Measurements from ENCODE around the gene EPS8.
"Not testable (repeated sequence)": the region's sequence is repeated elsewhere in the genome, so short reads cannot be mapped to it uniquely, and the experiment has no call there.

Gene EPS8

DNA sequence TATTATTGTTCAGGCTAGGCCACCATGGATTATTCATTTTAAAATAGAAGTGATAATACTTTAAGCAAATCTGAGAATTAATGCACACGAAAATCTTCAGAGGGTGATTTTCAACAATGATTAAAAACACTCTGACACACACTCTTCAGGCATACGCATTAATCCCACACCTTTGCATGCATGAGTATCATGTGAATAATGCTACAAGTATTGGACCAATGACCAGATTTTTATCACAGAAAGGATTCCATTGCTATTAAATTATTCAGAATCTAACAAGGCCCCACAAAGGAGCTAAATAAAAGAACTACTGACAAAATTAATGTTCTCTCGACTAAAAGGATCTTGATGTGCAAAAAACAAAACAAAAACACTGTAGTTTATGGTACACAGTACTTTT, 11.1 kb downstream of the EPS8 start:
- no peak for ATAC-seq
- no peak overlapping the region for H3K27ac Mint-ChIP-seq

GRCh38 chr12:15777355-15778012, 11.7 kb downstream of the EPS8 start:
- Mint-ChIP-seq H3K4me3 (no peak overlapping the region), H3K27me3 (peaks cover 47% of the 10 kb centered on the region), H3K9me3 (no peaks in the 10 kb centered on the region), H3K4me1 (no peaks in the 10 kb centered on the region), H3K27ac (no peak overlapping the region)
- ATAC-seq (no peak), DNase-seq (no peak)

More for the DNA sequence above, 11.1 kb downstream of the EPS8 start:
- Mint-ChIP-seq H3K27me3 (peaks cover 47% of the 10 kb centered on the region), H3K4me3 (no peak overlapping the region), H3K4me1 (no peaks in the 10 kb centered on the region), H3K9me3 (no peaks in the 10 kb centered on the region)
- no peak for DNase-seq

DNA sequence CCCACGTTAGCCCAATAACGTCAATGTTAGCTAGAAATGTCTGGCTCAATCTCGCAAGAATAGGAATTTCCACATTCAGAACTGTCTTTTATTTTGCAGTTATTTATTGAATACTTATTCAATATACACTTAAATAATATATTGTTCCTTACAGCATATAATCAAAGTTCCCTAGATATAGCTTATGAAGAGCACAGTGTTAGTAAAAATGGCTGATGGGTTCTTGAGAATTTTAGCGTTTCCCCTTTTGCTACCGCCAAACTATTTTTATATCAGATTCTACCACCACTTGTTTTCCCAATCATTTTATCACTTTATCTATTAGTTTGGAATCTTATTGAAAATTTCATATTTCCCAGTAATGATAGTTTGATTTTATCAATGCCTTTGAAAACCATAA, 12.7 kb downstream of the EPS8 start:
- ATAC-seq = no peak
- Mint-ChIP-seq H3K9me3 (no peaks in the 10 kb centered on the region), H3K4me3 (no peak overlapping the region), H3K4me1 (peaks cover 6% of the 10 kb centered on the region), H3K27me3 (peaks cover 40% of the 10 kb centered on the region), H3K27ac (no peak overlapping the region)
- DNase-seq = no peak

DNA sequence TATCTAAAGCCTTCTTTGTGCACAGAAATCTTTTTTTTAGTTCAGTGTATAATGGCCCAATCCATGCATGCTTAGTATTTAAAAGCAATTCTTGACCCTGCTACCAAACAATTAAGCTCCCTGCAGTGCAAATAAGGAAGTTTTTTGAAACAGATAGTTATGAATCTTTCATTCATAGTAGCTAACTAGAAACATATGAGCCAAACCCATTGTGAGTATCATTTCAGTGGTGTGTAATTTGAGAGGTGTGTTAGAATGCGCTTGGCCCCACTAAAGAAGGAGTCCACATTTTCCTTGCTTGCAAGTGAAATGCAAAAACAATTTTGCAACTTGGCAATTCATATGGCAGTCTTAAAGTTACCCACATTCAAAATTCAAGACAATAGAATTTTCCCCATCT, 14.4 kb downstream of the EPS8 start:
- DNase-seq = no peak

DNA sequence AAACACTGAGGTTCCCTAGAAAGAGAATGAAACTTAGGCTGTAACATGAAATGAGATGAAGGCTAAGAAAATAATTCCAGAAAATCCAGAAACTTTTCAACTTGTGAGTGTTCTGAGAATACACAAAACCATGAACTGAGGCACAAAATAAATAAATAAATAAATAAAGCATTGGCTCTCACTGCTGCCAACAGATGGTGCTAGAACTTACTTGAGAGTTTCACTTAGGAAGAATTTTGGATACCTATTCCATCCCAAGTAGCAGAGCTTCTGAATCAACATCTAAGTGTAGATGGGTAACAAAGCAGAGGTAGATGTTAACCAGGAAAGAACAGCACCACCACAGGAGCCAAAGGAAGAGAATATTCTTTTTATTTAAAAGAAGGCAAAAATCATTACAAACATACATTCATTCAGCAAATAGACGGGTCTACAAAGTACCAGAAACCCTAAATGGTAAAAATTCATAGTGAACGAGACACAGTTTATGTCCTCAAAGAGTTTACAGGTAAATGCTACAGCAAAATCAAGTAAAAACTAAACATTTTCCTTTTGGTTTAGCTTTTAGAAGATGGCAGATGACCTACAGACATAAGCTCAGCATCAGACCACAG, 16.7 kb downstream of the EPS8 start:
- H3K27me3 Mint-ChIP-seq = peaks cover 16% of the 10 kb centered on the region
- peaks cover 12% of the 10 kb centered on the region for H3K4me1 Mint-ChIP-seq
- no peak overlapping the region for H3K4me3 Mint-ChIP-seq
- no peak for ATAC-seq
- no peak for DNase-seq
- no peaks in the 10 kb centered on the region for H3K9me3 Mint-ChIP-seq
- H3K27ac Mint-ChIP-seq = no peak overlapping the region

More for the DNA sequence above, 14.4 kb downstream of the EPS8 start:
- H3K4me1 Mint-ChIP-seq = peaks cover 12% of the 10 kb centered on the region
- H3K9me3 Mint-ChIP-seq = no peaks in the 10 kb centered on the region
- H3K27ac Mint-ChIP-seq = no peak overlapping the region
- H3K27me3 Mint-ChIP-seq = peaks cover 34% of the 10 kb centered on the region
- no peak overlapping the region for H3K4me3 Mint-ChIP-seq
- ATAC-seq = no peak

DNA sequence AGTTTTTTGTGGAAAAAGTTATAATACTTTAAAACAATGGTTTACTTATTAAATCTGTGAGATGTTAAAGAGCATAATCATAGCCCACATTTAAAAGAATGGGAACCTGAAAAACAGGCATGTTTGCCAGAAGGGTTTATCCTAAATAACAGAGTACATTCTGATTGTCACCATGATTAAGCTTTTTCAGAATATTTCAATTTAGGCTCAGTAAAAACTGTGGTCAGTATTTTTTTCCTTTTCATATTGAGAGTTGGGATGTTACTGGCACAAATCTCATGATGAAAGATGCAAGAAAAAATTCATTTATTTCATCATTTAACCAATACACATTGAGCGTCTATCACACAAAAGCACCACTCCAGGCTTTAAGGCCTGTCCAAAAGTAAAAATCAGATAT, 18.6 kb downstream of the EPS8 start:
- H3K9me3 Mint-ChIP-seq = no peaks in the 10 kb centered on the region
- ATAC-seq (no peak), DNase-seq (no peak)
- H3K27me3 Mint-ChIP-seq = no peaks in the 10 kb centered on the region
- H3K4me1 Mint-ChIP-seq = peaks cover 12% of the 10 kb centered on the region
- H3K4me3 Mint-ChIP-seq = no peak overlapping the region
- no peak overlapping the region for H3K27ac Mint-ChIP-seq

DNA sequence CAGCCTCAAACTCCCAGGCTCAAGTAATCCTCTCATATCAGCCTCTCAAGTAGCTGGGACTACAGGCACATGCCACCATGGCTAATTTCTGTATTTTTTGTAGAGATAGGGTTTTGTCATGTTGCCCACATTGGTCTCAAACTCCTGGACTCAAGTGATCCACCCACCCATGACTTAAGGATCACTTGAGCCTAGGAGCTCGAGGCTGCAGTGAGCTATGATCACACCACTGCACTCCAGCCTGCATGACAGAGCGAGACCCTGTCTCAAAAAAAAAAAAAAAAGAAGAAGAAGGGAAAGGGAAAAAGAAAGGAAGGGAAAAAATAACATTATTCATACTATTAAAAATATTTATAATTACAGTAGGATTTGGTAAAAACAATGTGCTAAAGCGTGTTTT, 19.2 kb downstream of the EPS8 start:
- H3K4me3 Mint-ChIP-seq = no peak overlapping the region
- no peak overlapping the region for H3K27ac Mint-ChIP-seq
- no peaks in the 10 kb centered on the region for H3K9me3 Mint-ChIP-seq
- no peak for DNase-seq
- no peak for ATAC-seq
- no peaks in the 10 kb centered on the region for H3K27me3 Mint-ChIP-seq
- peaks cover 12% of the 10 kb centered on the region for H3K4me1 Mint-ChIP-seq

DNA sequence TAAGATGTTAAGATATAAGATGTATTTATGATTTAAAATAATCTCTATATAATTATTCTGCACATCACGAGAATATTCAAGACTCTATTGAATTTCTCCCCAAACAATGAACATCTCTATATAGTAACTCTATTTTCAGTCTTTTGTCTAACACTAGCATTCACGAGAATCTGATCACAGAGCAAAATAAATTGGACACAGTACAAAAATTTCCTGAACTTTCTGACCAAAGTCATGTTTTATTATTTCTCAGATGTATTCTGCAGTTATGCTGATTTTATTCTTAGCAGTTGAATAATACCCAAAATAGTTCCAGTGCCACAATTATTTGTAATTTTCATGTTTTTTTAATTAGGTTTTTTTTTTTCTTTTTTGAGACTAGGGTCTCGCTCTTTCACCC, 19.6 kb downstream of the EPS8 start:
- DNase-seq (no peak), ATAC-seq (no peak)
- Mint-ChIP-seq H3K4me1 (peaks cover 12% of the 10 kb centered on the region), H3K27ac (no peak overlapping the region), H3K9me3 (no peaks in the 10 kb centered on the region), H3K27me3 (no peaks in the 10 kb centered on the region), H3K4me3 (no peak overlapping the region)

- ATAC-seq (no peak), DNase-seq (no peak)
- no peaks in the 10 kb centered on the region for H3K27me3 Mint-ChIP-seq
- H3K9me3 Mint-ChIP-seq = no peaks in the 10 kb centered on the region
- no peak overlapping the region for H3K27ac Mint-ChIP-seq
- no peak overlapping the region for H3K4me3 Mint-ChIP-seq
- peaks cover 12% of the 10 kb centered on the region for H3K4me1 Mint-ChIP-seq
Measured at GRCh38 chr12:15767301-15767700, 21.9 kb downstream of the EPS8 start.

DNA sequence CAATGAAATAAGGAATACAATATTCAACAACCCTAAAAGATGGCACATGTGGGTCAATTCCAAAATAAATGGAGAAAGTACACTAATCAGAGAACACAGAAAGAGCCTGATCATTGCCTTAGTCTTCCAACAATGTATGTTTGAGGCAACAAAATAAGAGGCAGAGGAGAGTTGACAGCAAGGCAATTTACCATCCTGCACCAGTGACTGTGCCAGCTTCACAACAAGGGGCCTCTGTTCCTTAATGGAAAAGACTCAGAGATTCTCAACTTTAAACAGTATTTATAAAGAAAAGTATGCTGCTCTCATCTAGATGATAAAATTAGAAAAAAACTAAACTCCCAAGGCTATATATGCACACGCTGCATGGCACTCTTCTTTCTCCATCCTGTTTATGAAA, 25.9 kb downstream of the EPS8 start:
- no peak overlapping the region for H3K27ac Mint-ChIP-seq
- H3K9me3 Mint-ChIP-seq = no peaks in the 10 kb centered on the region
- H3K4me3 Mint-ChIP-seq = no peak overlapping the region
- H3K4me1 Mint-ChIP-seq = no peaks in the 10 kb centered on the region
- ATAC-seq = no peak
- H3K27me3 Mint-ChIP-seq = peaks cover 25% of the 10 kb centered on the region
- no peak for DNase-seq

GRCh38 chr12:15762162-15762561, 27.0 kb downstream of the EPS8 start:
- not testable (repeated sequence) for H3K4me3 Mint-ChIP-seq

GRCh38 chr12:15757553-15758255, 31.5 kb downstream of the EPS8 start:
- H3K4me1 Mint-ChIP-seq = no peaks in the 10 kb centered on the region
- no peak overlapping the region for H3K4me3 Mint-ChIP-seq
- no peak for ATAC-seq

More at GRCh38 chr12:15762162-15762561, 27.0 kb downstream of the EPS8 start:
- not testable (repeated sequence) for H3K4me1 Mint-ChIP-seq, H3K27ac Mint-ChIP-seq, ATAC-seq, H3K9me3 Mint-ChIP-seq, DNase-seq
- H3K27me3 Mint-ChIP-seq = peaks cover 25% of the 10 kb centered on the region

DNA sequence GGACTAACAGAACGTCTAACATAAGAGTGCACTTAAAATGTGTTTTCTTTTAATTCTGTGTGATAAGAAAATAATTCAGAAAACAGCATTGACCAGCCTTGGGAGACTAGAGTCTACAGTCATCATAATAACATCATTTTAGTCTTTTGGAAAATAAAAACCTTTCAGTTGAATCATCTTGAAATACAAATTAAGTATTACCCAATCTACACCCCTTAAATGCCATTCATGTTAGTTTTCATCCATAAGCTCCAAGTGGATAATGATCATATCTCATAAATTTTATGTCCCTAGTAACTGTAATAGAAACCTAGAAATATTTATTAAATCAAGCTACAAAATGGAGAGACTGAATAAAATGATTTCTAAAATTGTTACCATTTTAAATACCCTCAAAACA, 32.4 kb downstream of the EPS8 start:
- Mint-ChIP-seq H3K4me1 (no peaks in the 10 kb centered on the region), H3K4me3 (no peak overlapping the region), H3K9me3 (no peaks in the 10 kb centered on the region), H3K27me3 (peaks cover 35% of the 10 kb centered on the region), H3K27ac (no peak overlapping the region)
- ATAC-seq (no peak), DNase-seq (no peak)

More at GRCh38 chr12:15757553-15758255, 31.5 kb downstream of the EPS8 start:
- Mint-ChIP-seq H3K27ac (no peak overlapping the region), H3K9me3 (no peaks in the 10 kb centered on the region), H3K27me3 (peaks cover 35% of the 10 kb centered on the region)
- DNase-seq = no peak

DNA sequence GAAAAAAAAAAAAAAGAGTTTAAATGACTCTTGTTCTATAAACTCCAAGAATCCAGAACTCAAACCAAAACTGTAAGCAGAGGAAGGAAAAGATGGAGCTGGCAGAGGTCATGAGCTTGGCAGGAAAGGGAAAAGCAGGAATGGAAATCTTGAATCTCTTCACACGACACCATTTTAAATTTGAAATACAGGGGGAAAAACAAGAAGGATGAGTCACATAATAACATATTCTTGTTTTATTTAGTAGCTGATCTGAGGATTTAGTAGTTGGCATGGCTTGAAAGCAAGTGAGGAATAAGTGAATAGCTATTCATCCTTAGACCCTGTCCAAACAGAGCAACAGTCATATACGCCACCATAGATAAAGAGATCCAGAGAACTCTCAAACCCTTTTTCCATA, 35.0 kb downstream of the EPS8 start:
- Mint-ChIP-seq H3K4me1 (no peaks in the 10 kb centered on the region), H3K9me3 (no peaks in the 10 kb centered on the region), H3K27me3 (peaks cover 20% of the 10 kb centered on the region), H3K27ac (no peak overlapping the region), H3K4me3 (no peak overlapping the region)
- DNase-seq (no peak), ATAC-seq (no peak)

DNA sequence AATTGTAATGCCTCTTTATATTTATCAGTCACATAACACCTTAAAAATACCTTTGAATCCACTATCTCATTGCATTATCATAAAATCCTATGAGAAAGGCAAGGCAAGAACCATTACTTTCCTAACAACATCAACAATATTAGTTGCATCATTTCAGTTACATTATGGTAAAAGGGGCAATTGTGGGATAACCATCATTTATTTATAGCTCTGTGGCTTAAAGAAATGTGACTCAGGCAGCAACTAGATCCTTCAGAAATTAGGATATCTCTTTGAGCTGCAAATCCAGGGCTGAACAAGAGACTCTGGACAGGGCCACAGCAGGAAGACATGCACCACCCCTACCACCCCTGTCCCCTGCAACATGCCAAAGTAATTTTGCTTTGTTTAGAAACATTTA, 36.4 kb downstream of the EPS8 start:
- peaks cover 22% of the 10 kb centered on the region for H3K27me3 Mint-ChIP-seq
- H3K4me1 Mint-ChIP-seq = no peaks in the 10 kb centered on the region
- ATAC-seq (no peak), DNase-seq (no peak)
- no peaks in the 10 kb centered on the region for H3K9me3 Mint-ChIP-seq
- H3K27ac Mint-ChIP-seq = no peak overlapping the region
- H3K4me3 Mint-ChIP-seq = no peak overlapping the region

DNA sequence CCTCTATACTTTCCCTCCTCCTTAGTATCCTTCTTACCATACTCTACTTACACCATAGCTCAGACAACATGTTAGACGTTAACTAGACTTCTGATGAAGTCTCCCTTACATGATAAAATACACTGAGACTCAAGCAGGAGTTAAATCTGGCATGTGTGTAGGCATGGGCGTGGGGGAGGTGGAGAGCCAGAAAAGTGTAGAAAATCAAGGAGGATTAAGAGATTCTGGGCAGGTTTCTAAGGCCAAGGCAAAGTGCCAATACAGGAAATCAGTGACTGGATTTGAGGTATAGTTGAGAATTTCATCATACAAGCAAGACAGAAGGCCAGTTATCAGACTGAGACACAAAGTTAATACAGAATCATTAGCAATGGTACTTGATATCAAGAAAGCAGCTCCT, 37.4 kb downstream of the EPS8 start:
- Mint-ChIP-seq H3K9me3 (no peaks in the 10 kb centered on the region), H3K27me3 (peaks cover 24% of the 10 kb centered on the region), H3K4me3 (no peak overlapping the region), H3K27ac (no peak overlapping the region), H3K4me1 (no peaks in the 10 kb centered on the region)
- DNase-seq = no peak
- no peak for ATAC-seq

Data from stimulated activated naive CD8-positive, alpha-beta T cell treated with anti-CD3 and anti-CD28 coated beads, Interleukin-15, amount 100 ng/mL, for 72 hours (primary cell).